ENCODE data around the gene HEATR5B.

DNA sequence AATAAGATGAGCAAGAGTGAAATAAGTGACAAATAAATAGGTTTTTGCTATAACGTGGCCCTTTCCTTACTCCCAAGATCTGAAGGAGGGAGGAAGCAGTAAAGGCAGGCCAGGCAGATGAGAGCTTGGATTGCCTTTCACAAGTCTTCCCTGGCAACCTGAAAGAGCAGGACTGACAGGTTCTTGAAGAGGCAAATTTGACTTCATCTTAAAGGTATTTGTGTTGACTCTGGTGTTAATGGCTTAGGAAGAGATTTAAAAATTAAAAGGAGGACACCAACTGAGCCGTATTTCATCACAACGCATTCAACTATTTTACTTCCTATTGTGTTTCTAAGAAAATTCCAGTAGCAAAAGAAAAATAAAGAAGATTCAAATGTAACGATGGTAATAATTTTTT lies 121.1 kb downstream of the HEATR5B start:
- TF ChIP-seq ZKSCAN1 (IDR thresholded peaks at IDR 0.05; ENCODE audit: low read depth, low read length) (no peak), KDM1A (IDR thresholded peaks at IDR 0.05) (no peak), CCNT2 (IDR thresholded peaks at IDR 0.05; ENCODE audit: borderline replicate concordance, extremely low read depth, insufficient read length, low read depth, low read length) (no peak), KAT7 (CRISPR knock-in tag; IDR thresholded peaks at IDR 0.05; ENCODE audit: borderline replicate concordance) (no peak), NONO (IDR thresholded peaks at IDR 0.05; ENCODE audit: low read depth in 2 of 2, low read length in 1 of 2) (no peak), SRF (CRISPR knock-in tag; IDR thresholded peaks at IDR 0.05) (no peak), EZH2 (IDR thresholded peaks at IDR 0.05; ENCODE audit: borderline replicate concordance, low read depth, low read length) (no peak), EHMT2 (IDR thresholded peaks at IDR 0.05) (no peak)
- TF ChIP-seq, protein P1, sequence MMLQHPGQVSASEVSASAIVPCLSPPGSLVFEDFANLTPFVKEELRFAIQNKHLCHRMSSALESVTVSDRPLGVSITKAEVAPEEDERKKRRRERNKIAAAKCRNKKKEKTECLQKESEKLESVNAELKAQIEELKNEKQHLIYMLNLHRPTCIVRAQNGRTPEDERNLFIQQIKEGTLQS (IDR thresholded peaks at IDR 0.05) = no peak
- TF ChIP-seq, protein P1 (CRISPR knock-in tag; conservative IDR thresholded peaks at IDR 0.05) = no peak
- TF ChIP-seq, protein P2, sequence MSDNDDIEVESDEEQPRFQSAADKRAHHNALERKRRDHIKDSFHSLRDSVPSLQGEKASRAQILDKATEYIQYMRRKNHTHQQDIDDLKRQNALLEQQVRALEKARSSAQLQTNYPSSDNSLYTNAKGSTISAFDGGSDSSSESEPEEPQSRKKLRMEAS (CRISPR knock-in tag; IDR thresholded peaks at IDR 0.05) = no peak
- TF ChIP-seq, protein P3, sequence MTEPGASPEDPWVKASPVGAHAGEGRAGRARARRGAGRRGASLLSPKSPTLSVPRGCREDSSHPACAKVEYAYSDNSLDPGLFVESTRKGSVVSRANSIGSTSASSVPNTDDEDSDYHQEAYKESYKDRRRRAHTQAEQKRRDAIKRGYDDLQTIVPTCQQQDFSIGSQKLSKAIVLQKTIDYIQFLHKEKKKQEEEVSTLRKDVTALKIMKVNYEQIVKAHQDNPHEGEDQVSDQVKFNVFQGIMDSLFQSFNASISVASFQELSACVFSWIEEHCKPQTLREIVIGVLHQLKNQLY (CRISPR knock-in tag; conservative IDR thresholded peaks at IDR 0.05) = no peak
